ENCODE measurements around the gene TMEM203.

Gene TMEM203

DNA sequence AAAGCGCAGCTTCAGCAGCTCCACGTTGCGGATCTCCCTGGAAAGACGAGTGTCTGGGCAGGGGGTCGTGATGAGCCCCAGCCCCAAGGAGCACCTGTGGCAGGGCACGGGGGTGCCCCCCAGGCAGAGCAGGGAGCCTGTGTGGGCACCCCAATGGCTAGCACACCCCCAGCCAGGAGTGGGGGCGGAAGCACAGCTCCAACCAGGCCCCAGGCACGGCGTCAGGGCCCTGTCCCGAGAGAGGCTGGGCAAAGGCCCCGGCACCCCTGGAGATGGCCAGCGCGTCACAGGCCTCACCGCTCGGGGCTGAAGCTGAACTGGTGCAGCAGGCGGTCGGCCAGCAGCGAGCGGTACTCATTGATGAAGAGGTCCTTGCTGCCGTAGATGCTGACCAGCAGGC, 25.0 kb downstream of the TMEM203 start:
- no peak for TF ChIP-seq CTCF (IDR thresholded peaks at IDR 0.05; ENCODE audit: borderline replicate concordance, insufficient read depth, low read depth, low read length)

DNA sequence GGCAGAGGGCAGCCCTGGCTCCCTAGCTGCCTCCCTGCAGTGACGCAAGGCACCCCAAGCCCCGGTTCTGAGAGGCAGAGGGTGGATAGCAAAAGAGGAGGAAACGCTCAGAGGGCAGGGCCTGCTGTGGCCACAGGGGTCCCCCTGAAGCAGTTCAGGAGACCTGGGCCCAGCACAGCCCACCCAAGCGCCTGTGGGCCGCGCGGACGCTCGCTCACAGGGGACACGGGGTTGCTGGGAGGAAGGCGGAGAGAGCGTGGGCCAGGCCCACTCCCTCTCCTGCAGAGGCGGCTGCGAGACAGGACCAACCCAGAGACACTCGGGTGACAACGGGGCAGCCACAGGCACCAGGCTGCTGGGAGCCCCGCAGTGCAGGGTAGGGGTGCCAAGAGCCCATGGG, 25.7 kb downstream of the TMEM203 start:
- TF ChIP-seq CTCF (IDR thresholded peaks at IDR 0.05; ENCODE audit: borderline replicate concordance, insufficient read depth, low read depth, low read length), result no peak

More for the DNA sequence above, 25.0 kb downstream of the TMEM203 start:
- no peak overlapping the region for H3K4me3 ChIP-seq (ENCODE audit: low read depth, low read length)

DNA sequence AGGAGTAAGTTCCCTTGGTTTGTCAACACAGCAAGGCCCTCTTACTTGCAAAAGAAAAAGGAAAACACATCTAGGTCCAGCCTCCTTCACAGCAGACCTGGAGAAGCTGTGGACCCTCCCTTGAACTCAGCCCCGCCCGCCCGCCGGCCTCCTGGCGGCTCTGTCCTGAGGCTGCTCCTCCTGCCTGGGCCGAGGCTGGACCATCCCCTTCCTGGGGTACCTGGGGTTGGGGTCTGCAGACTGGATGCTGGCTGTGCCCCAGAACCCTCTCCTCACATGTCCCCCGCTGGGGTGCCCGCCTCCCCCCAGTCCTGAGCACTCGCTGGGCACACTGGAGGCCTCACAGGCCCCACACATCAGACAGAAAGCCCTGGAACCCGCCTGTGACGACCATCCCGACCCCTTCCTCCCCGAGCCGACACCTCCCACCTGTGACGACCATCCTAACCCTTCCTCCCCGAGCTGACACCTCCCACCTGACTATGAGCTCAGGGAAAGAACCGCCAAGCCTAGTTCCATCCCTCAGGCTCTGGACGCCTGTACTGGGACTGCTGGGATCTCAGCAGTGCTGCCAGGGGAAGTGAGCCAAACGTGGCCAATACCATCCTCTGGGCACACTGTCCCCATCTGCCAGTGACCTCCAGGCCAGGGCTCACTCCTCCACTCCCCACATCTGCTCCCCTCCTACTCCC, 26.4 kb downstream of the TMEM203 start:
- no peak overlapping the region for H3K4me3 ChIP-seq (ENCODE audit: low read depth, low read length)
- no peak for TF ChIP-seq CTCF (IDR thresholded peaks at IDR 0.05; ENCODE audit: borderline replicate concordance, insufficient read depth, low read depth, low read length)

More for the DNA sequence above, 25.7 kb downstream of the TMEM203 start:
- no peak overlapping the region for H3K4me3 ChIP-seq (ENCODE audit: low read depth, low read length)

DNA sequence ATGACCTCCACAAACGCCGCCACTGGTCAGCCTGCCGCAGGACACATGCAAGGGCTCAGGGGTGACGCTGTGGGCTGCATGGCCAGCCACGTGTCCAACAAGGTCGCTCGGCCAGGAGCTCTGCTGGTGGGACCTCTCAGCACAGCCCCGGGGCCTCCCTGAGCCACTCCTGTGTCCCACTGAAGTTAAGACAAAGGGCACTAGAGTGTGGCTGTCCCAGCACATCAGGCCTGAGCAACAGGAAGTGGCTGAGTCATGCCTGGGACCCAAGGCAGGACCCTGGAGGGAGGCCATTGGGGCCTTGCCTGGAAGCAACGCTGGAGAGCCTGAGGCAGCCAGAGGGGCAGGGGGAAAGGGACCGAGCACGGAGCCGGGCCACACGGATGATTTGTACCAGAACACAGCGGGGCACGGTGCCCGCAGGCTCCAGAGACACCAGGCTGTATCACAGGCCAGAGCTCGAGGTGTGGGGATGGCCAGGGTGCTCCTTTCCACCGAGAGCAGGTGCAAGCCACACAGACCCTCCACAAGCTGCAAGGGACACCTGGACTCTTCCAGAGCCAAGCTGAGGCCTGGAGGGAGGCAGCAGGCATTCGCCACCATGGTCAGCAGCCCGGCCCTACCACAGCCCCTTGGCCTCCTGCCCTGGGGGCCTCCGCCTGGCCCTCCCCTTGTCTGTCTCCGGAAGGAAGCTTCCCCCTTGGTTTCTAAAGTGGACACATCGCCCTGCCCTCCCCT, 27.1 kb downstream of the TMEM203 start:
- no peak overlapping the region for H3K4me3 ChIP-seq (ENCODE audit: low read depth, low read length)
- no peak for TF ChIP-seq CTCF (IDR thresholded peaks at IDR 0.05; ENCODE audit: borderline replicate concordance, insufficient read depth, low read depth, low read length)

DNA sequence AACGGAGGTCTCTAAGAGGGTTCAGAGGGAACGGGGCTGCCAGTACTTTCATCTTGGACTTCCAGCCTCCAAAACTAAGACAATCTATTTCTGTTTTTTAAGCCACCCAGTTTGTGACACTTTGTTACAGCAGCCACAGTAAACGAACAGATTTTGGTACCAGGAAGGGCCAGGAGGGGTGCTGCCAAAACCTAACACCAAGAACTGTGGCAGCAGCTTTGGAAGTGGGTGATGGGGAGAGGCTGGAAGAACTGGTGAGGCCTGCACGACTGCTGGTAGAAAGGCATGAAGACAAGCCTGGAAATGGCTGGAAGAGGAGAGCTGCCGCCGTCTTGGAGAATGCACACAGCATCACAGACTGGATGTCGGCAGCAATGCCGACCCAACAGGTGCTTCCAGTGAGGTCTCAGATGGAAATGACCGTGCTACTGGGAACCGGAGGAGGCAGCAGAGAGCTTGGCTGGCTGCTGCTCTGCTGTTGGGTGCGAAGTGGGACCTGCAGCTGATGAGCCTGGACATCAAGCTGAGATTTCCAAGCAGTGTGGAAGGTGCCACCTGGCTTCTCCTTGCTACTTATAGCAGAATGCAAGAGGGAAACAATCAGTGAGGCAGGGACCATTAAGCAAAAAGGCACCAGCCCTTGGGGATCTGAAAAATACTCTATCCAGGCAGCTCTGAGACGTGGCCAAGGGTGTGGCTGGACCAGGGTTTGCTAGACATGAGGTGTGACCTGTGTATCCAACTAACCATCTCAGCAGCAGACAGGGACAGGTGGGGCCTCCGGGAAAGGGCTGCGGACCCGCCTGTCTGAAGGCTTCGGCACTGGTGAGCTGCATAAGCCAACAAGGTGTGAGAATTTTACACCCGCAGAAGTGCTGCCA, 28.9 kb downstream of the TMEM203 start:
- no peak overlapping the region for H3K4me3 ChIP-seq (ENCODE audit: low read depth, low read length)

More for the DNA sequence above, 28.9 kb downstream of the TMEM203 start:
- peak; percentile 58 for TF ChIP-seq CTCF (IDR thresholded peaks at IDR 0.05; ENCODE audit: borderline replicate concordance, insufficient read depth, low read depth, low read length)

All from GM12875 (cell line).